ENCODE results near the gene ATP11A.

Gene ATP11A

GRCh38 chr13:112819816-112820215, 130.0 kb downstream of the ATP11A start:
- no peak for DNase-seq (ENCODE audit: low spot score)

- no peak for DNase-seq (ENCODE audit: low spot score)
These were observed 130.5 kb downstream of the ATP11A start for GRCh38 chr13:112820318-112820717.

- DNase-seq (ENCODE audit: low spot score): no peak
These were observed 131.7 kb downstream of the ATP11A start for GRCh38 chr13:112821340-112822055.

GRCh38 chr13:112822851-112823250, 133.0 kb downstream of the ATP11A start:
- DNase-seq (ENCODE audit: low spot score): no peak

- no peak for DNase-seq (ENCODE audit: low spot score)
These were observed 134.6 kb downstream of the ATP11A start for GRCh38 chr13:112824429-112824828.

GRCh38 chr13:112825071-112825470, 135.2 kb downstream of the ATP11A start:
- no peak for DNase-seq (ENCODE audit: low spot score)

- DNase-seq (ENCODE audit: low spot score): no peak
These were observed 136.0 kb downstream of the ATP11A start for GRCh38 chr13:112825875-112826274.

GRCh38 chr13:112826565-112826964, 136.7 kb downstream of the ATP11A start:
- no peak for DNase-seq (ENCODE audit: low spot score)

GRCh38 chr13:112828082-112828699, 138.4 kb downstream of the ATP11A start:
- DNase-seq (ENCODE audit: low spot score): no peak

GRCh38 chr13:112828756-112829155, 138.9 kb downstream of the ATP11A start:
- no peak for DNase-seq (ENCODE audit: low spot score)

- no peak for DNase-seq (ENCODE audit: low spot score)
These were observed 141.4 kb downstream of the ATP11A start for GRCh38 chr13:112831196-112831595.

GRCh38 chr13:112831801-112832200, 142.0 kb downstream of the ATP11A start:
- DNase-seq (ENCODE audit: low spot score): no peak

- no peak for DNase-seq (ENCODE audit: low spot score)
These were observed 143.0 kb downstream of the ATP11A start for GRCh38 chr13:112832811-112833210.

GRCh38 chr13:112833551-112834257, 143.9 kb downstream of the ATP11A start:
- no peak for DNase-seq (ENCODE audit: low spot score)

GRCh38 chr13:112835344-112835743, 145.5 kb downstream of the ATP11A start:
- no peak for DNase-seq (ENCODE audit: low spot score)

GRCh38 chr13:112835796-112836195, 146.0 kb downstream of the ATP11A start:
- DNase-seq (ENCODE audit: low spot score): no peak

- no peak for DNase-seq (ENCODE audit: low spot score)
These were observed 147.1 kb downstream of the ATP11A start for GRCh38 chr13:112836940-112837339.

- DNase-seq (ENCODE audit: low spot score): peak; percentile 56
These were observed 147.7 kb downstream of the ATP11A start for GRCh38 chr13:112837371-112838037.

GRCh38 chr13:112838038-112838841, 148.4 kb downstream of the ATP11A start:
- no peak for DNase-seq (ENCODE audit: low spot score)

GRCh38 chr13:112838842-112839117, 148.9 kb downstream of the ATP11A start:
- no peak for DNase-seq (ENCODE audit: low spot score)

- DNase-seq (ENCODE audit: low spot score): no peak
These were observed 149.7 kb downstream of the ATP11A start for GRCh38 chr13:112839356-112840105.

All from Ammon's horn (tissue), 1 donor.